Mammary epithelial cell (primary cell): Measurements from ENCODE around the gene EFNA2.

Source experiments
- CTCF ChIP-seq, 2 donors: IDR thresholded peaks in 1 of 2; conservative IDR thresholded peaks in 1 of 2; 2 replicates each; pipeline ENCODE4 v1.5.1; 2011 to 2012; ENCODE audit warnings: inconsistent platforms in 2 of 2, low read length in 2 of 2, mild to moderate bottlenecking in 2 of 2, control low read depth in 1 of 2, low read depth in 1 of 2; ENCODE audit not compliant: insufficient read depth in 1 of 2; ENCODE audit errors: extremely low read depth in 1 of 2
- EZH2 ChIP-seq: IDR thresholded peaks from 2 replicates; pipeline ENCODE4 v1.6.1; 2012; ENCODE audit warnings: low read length, inconsistent platforms, borderline replicate concordance

- no peak for TF ChIP-seq CTCF (conservative IDR thresholded peaks at IDR 0.05 in 1 of 2, IDR thresholded peaks at IDR 0.05 in 1 of 2; ENCODE audit: extremely low read depth in 1 of 2, insufficient read depth in 1 of 2, low read depth in 1 of 2, low read length in 2 of 2)
- no peak for TF ChIP-seq EZH2
These were observed 15.3 kb upstream of the EFNA2 start for GRCh38 chr19:1270213-1270853.
